Stimulated activated CD4-positive, alpha-beta T cell treated with anti-CD3 and anti-CD28 coated beads, Interleukin-12 subunit alpha, Interleukin-12 subunit beta, amount 100 ng/mL, for 4 hours (primary cell): ENCODE data around the gene MAPK11.

Experiments
- DNase-seq: peaks from one replicate; pipeline ENCODE4 v3.0.0-alpha.2; 2020

The MAPK11 gene

DNA sequence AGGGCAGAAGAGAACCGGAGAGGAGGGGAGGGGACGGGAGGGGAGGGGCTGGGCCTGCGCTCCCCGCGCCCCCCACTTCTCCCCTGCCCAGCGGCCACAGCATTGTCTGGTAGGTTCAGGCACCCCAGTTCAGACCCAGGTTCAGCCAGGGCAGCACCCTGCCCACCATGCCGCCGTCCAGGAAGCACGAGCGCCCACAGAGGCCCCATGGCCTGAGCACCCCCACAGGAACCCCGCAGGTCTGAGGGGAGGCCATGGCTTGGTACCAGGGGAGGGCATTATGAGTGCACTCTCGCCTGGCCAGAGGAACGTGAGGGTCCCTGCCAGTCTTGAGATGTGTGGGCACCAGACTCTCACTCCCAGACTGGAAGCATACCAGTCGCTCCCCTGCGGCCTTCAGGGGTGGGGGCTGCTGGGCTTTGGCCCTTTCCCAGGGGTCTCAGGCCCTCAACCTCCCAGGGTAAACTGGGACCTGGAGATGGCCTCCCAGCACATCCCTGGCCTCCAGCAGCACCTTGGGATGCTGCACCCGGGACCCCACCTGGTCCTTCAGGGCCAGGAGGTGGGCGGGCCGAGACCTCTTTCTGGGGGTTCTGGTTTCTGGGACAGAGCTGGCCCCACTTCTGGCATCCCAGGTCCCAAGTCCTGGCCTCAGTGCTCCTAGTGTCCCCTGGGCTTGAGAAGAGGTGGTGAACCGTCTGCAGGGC, 37.9 kb upstream of the MAPK11 start:
- DNase-seq = no peak

GRCh38 chr22:50306753-50307749, 36.9 kb upstream of the MAPK11 start, which contains the start of gene PLXNB2:
PLXNB2 (minus strand) TSS chr22:50307646; CDS start chr22:50290584, 17,062 bp downstream.
- DNase-seq = peak; percentile 25

DNA sequence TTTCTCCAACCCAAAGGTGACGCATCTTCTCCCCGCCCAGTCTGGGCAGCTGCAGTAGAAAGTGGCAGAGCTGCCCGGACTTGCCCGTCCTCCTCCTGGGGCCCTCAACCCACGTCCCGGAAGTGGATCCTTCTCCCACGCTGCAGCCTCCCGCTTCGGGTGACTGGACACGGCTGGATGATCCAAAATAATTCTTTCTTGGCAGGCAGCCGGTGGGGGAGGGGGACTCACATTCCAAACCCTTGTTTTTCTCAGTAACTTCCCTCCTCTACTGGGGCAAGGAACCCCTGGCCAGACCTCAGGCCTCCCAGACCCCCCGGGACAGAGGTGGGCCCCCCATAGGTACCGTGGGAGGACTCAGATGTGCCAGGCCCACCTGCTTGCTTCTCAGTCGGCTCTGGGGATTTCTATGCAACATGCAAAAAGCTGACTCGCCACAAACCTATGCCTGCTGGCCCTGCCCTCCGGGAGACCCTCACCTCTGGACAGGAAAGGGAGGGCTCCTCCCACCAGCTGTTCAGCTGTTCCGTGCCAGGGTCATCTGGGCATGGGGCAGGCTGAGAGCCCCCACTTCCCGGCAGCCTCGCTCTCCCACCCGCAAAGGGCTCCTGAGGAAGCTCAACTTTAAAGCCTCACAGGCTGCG, 35.9 kb upstream of the MAPK11 start:
- DNase-seq = no peak

- no peak for DNase-seq
Observed at GRCh38 chr22:50305393-50305922, 35.3 kb upstream of the MAPK11 start.

DNA sequence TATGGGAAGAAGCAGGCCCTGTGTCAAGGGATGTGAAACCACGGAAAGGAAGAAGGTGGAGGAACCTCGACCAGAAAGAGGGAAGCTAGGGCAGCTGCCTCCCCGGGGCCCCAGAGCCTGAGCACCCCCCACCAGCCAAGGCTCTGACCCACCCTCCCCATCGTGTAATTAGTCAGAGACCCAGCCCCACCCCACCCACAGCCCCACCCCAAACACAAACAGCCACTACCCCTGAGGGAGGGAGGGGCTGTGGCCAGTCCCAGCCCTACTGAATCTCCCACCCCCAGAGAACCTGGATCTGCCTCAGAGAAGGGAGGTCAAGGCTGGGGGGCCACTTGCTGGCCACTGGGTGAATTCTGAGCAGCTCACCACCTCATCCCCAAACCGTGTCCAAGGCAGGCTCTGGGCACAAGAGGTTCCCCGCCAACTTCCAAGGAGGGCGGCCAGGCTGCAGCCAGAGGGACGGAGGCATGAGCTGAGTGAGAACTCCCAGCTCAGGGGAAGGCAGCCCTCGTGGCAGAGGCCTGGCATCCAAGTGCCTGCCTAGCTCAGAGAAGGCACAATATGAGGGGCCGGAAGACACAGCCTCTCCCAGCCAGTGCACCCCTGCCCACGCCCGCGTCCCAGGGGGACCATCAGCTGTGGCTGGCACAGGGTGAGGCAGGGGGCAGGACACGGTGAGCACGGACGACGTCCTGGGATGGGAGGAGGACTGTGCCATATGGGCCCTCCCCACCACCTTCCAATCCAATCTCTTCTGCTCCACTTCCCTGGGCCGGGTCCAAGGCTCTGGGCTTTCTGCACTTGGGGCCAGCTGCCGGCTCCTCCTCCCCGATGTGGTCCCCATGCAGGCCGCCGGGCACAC, 34.6 kb upstream of the MAPK11 start:
- DNase-seq = no peak

DNA sequence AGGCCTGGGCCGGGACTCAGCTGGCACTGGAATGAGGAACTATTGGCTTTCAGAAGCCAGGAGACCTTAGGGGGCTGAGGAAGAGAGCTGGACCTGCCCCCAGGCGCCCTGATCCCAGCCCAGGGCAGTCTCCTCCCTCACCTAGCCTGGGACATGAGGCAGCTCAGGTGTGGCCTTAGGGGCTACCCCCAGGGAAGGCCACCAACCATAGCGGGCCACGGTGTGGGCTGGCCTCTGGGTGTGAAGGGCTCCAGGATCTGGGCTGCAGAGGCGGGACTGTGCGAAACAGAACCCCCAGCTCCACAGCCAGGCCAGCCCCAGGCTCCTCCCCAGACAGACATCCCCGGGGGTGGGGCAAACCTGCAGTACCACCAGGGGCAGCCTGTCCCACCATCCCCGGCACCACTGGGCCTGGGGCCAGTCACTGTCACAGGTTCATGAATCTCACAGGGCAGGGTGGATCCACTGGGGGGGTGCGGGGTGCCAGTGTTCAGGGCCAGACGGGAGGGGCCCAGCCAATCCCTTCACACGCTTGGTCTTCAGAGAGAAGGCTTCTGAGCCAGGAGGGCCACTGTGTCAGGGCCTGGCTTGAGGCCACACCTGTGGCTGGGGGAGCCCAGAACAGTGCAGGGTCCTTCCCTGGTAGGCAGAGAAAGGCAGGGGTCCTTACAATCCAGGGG, 33.8 kb upstream of the MAPK11 start:
- no peak for DNase-seq

- no peak for DNase-seq
Observed at GRCh38 chr22:50303515-50303847, 33.3 kb upstream of the MAPK11 start.

DNA sequence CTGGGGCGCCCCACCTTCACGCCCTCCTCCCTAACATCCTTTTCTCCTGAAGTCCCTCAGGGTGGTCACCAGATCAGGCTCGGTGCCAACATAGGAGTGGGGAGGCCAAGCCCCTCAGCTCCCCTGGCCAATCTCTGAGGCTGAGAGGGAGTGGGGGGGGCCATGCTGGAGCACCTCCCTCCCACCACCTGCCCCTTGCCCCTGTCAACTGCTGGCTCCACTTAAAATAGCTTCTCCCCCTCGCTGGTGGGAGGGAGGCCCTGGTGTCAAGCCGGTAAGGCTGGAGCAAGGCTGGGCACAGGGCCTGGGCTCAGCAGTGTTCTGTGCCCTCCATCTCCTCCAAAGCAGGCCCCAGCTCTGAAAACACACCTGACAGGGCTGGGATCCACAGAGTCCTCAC, 32.4 kb upstream of the MAPK11 start:
- DNase-seq = no peak

- DNase-seq = no peak
Observed at GRCh38 chr22:50302041-50302541, 31.9 kb upstream of the MAPK11 start.

- DNase-seq = no peak
Observed at GRCh38 chr22:50301581-50301991, 31.4 kb upstream of the MAPK11 start.

GRCh38 chr22:50300620-50301257, 30.6 kb upstream of the MAPK11 start:
- no peak for DNase-seq

GRCh38 chr22:50299785-50300619, 29.8 kb upstream of the MAPK11 start:
- no peak for DNase-seq

GRCh38 chr22:50298937-50299784, 29.0 kb upstream of the MAPK11 start:
- no peak for DNase-seq

- DNase-seq = no peak
Observed at GRCh38 chr22:50298266-50298637, 28.1 kb upstream of the MAPK11 start.

GRCh38 chr22:50297510-50298265, 27.5 kb upstream of the MAPK11 start:
- no peak for DNase-seq

DNA sequence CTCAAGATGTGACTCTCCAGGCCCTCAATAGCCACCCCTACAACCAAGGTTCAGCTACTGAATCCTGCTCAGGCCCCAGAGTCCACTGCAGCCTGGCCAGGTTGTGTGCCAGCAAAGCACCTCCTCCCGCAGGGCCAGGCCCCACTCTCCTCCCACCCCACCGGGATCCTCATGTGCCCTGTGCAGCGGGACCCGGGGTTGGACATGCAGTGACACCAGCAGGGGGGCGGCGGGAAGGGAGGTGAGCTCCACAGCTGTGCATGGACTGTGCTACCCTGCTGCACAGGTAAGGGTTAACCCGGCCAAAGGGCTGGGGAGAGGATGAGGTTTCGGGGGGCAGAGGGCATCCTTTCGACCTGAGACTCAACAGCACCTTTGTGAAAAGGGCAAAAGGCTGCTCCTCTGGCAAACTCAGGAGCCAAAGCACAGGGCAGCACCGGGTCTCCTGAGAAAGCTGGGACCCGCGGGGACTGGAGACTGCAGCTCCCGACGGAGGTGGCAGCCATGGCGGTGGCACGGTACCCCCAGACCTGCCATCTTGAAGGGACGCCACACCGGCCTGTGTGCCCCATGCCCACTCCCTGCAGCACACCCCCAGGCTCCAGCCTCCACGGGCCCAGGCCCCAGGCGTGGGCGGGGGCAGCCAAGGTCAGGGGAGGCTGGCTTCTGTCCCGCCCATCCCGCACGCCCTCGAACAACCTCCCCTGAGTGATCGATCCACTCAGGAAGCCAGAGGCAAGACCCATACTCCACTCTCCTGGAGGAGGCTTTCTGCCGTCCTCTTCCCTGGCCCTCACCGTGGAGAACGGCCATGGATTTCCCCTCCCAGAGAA, 26.7 kb upstream of the MAPK11 start:
- DNase-seq = no peak

- DNase-seq = no peak
Observed at GRCh38 chr22:50294319-50294656, 24.1 kb upstream of the MAPK11 start.
